NCI-H2196 (cell line): Measurements from ENCODE around the gene MACO1.
A peak's percentile ranks its signal among the peaks of the same experiment; 100 is the strongest.
"Not testable (repeated sequence)": the region's sequence is repeated elsewhere in the genome, so short reads cannot be mapped to it uniquely, and the experiment has no call there.

Experiments used
- DNase-seq: peaks from one replicate; lab custom pipeline; 2025; ENCODE audit not compliant: unreplicated experiment; lab: John Stamatoyannopoulos, UW

The MACO1 gene

DNA sequence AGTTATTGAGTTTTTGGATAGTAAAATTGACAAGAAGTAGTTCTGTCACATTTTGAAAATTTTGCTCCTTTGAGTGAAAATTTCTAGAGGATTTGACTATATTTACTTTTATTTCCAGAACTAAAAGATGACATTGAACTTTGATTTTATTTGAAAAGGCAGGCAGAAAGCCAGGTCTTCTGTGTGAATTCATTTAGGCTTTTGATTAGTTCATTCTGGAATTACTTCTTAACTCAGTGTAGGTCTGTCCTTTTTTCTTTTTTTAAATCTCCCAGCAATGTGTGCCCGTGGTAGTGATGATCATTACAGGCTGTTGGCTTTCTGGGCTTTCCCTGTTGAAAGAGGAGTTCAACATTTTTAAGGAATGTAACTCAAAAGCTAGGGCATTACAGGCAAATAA, 53.8 kb downstream of the MACO1 start:
- DNase-seq: no peak

GRCh38 chr1:25485536-25486411, 55.1 kb downstream of the MACO1 start:
- no peak for DNase-seq

DNA sequence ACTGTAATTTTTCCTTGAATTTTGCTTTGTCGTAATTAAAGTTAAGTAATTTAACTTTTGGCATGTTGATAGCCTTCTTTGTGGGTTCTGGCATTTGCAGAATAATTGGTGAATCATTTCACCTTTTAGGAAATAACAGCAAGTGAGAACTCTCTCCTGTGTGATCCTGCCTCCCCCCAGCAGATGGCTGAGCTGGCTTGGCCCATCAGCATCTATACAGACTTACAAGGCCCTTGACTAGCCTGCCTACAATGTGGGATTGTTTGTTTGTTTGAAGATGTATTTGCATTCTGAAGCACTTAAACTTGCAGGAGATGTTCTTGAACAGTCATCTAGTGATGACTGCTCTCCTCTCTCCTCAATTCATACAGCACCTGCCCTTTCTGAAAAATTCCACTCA, 55.9 kb downstream of the MACO1 start:
- DNase-seq: peak; percentile 25

GRCh38 chr1:25487628-25488027, 56.9 kb downstream of the MACO1 start:
- no peak for DNase-seq

DNA sequence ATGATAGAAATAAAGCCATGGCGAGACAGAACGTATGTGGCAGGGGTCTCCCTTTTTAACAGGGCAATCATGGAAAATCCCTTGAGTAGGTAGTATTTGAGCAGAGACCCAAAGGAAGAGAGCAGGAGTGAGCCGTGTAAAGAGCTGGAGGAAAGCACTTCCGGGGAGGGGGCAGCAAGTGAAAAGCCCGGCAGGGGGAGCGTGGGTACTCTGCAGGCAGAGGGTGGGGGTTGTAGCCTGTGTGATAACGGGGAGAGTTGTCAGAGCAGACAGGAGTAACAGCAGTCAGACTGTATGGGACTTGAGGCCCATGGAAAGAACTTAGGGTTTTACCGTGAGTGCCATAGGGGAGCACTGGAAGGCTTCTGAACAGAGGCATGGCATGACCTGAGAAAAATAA, 61.6 kb downstream of the MACO1 start:
- DNase-seq: no peak

DNA sequence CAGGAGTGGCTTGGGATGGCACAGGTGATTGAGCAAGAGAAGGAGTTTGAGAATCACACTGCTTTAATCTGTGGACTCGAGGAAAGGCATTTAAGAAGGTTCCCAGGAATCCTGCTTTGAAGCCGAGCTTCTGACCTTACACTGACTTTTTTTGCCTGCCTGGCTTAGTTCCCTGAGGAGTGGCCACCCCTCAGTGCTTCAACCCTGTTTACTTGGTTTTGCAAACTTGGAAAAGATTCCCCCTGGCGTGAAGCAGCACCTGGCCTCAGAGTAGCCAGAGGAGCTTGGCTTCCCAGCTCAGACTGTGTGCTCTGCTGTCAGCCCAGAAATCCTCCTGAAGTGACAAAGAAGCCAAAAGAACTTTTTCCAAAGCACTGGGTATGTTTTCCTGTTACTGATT, 64.3 kb downstream of the MACO1 start:
- no peak for DNase-seq

DNA sequence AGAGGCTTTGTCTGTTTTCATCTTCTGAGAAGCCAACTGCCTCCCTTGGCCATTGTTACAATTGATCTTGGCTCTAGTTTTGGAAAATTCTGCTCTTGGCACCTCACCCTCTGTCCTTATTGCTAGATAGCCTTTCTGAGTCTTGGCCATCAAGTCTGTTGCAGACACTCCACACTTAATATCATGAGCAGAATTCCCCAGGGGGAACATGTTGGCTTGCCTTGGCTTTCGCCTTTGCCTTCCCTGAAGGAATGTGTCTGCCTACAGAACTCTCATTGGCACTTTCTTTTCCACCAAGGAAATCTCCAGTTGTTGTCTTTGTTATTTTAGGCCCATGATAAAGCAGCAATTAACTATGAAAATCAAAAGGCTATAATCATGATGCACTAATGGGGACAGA, 70.0 kb downstream of the MACO1 start:
- no peak for DNase-seq

DNA sequence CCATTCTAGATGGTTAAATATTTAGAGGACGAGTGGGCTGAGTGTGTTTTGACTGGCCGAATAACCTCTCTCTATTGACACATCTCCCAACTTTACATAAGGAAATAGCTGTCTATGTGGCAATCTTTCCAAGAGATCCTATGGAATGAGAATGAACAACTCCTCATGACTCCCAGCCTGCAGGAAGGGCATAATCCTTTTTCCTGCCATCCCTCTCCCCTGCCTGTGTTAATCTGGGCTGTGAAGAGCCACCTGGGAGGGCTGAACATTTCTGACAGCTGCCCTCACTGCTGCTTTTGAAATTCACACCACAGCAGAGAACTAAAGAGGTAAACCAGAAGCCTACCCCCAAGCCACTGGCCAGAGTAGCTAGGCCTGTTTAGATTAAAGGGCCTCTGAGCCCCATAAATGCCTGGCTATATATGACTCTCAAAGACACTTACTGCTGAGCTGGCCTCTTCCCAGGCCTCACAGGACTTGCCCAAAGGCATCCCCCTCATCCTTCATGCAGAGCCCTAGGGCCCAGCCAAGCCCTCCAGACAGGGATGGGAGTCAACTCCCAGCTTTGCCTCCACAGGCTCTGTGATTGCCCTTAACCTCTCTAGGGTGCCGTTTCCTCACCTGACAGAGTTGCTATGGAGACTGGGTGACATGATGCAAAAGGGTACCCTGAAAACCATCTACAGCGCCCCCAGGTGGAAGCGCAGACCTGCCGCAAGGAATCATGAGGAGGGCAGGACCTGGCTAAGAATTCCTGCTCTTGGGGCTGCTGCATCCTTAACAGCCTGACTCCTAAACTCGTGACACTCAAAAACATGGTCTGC, 70.8 kb downstream of the MACO1 start:
- no peak for DNase-seq

- no peak for DNase-seq
These were observed 72.3 kb downstream of the MACO1 start for GRCh38 chr1:25502957-25503356.

DNA sequence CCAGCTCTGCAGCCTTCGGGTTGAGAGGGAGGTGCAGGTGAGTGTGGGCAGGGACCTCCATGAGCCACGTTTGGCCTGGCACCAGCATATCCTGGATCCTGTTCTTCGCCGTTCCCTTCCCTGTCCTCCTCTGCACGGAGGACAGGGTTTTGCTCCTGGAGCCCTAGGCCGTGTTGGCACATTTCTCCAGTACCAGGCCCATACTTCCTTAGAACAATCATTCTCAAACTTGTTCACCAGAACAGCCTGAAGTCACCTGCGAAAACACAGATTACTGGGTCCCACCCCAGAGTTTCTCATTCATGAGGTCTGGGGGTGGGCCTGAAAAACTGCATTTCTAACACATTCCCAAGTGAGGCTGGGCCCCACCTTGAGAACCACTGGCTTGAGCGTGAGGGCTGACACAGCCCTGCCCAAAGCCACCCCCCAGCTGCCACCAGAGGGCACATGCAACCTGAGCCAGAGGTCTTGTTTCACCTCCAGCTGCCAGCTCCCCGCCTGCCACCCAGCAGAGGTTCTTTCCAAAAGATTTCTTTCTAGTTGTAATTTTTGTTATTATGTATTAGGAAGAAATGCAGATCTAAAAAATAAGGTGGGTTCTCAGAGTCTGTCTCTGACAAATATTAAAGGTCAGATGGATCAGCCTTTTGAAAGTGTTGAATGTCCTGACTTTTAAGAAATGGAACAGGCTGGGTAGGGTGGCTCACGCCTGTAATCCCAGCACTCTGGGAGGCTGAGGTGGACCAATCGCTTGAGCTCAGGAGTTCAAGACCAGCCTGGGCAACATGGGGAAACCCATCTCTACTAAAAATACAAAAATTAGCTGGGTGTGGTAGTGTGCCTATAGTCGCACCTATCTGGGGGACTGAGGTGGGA, 73.1 kb downstream of the MACO1 start:
- peak; percentile 49 for DNase-seq

- DNase-seq: no peak
These were observed 74.3 kb downstream of the MACO1 start for GRCh38 chr1:25504706-25505595.

DNA sequence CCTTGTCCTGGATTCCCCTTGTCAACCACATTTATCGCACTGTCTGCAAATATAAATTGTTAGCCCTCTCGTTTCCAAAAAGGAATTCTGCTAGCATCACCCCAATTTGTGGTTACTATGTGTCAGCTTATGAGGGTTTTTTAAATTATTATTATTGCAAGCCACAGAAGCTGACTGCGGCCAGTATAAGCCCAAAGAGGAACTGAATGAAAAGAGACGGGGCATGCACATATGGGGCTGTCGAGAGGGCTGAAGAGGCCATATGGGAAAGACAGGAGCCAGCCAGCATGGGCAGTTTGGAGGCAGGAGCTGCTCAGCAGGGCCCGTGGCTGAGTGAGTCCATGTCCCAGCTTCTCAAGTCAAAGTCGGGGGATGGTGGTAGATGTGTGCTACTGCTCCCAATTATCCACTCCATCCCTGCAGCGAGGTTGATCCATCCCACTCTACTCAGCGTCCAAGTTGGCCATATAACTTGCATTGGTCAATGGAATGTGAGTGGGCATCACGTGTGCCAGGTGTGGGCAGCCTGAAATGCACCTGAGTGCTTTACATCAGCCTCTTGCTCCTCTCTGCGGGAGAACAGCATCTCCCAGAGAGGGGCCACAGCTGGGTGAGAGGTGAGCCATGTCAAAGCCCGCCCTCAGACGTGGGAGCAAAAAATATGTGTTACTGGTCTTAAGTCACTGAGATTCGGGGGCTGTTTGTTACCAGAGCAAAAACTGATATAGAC, 75.1 kb downstream of the MACO1 start:
- no peak for DNase-seq

- not testable (repeated sequence) for DNase-seq
These were observed 76.1 kb downstream of the MACO1 start for GRCh38 chr1:25506566-25507463.

- DNase-seq: no peak
These were observed 83.0 kb downstream of the MACO1 start for GRCh38 chr1:25513666-25514065.

DNA sequence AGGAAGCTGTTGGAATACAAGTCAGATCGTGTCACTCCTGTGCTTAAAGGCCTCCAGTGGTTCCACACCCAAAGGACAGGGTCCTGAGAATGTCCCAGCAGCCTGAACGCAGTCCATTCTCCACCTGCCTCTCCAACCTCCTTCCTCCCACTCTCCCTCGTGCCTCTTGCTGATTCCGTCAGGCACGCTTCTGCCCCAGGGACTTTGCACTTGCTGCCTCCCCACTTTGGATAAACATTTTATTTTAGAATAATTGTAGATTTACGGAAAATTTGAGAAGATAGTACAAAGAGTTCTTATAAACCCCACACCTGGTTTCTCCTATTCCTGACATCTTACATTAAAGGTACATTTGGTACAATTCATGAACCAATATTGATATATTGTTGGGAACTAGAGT, 84.3 kb downstream of the MACO1 start:
- DNase-seq: no peak

DNA sequence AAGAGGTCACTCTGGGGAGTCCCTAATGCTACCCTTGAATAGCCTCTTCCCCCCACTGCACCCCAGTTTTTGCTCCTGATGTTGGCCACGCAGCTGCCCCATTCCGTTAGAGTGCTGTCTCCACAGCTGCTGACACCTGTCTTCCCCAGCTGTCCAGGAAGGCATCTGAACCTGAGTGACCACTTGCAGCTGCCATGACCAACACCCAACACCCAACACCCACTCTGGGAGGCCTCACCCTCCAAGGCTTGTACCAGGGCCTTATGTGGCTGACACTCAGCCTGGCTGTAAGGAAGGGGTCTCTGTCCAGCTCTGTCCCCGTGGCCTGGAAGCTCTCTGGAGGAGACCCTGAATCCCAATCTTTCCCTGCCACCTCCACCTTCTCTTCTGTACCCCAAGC, 86.0 kb downstream of the MACO1 start:
- DNase-seq: no peak

DNA sequence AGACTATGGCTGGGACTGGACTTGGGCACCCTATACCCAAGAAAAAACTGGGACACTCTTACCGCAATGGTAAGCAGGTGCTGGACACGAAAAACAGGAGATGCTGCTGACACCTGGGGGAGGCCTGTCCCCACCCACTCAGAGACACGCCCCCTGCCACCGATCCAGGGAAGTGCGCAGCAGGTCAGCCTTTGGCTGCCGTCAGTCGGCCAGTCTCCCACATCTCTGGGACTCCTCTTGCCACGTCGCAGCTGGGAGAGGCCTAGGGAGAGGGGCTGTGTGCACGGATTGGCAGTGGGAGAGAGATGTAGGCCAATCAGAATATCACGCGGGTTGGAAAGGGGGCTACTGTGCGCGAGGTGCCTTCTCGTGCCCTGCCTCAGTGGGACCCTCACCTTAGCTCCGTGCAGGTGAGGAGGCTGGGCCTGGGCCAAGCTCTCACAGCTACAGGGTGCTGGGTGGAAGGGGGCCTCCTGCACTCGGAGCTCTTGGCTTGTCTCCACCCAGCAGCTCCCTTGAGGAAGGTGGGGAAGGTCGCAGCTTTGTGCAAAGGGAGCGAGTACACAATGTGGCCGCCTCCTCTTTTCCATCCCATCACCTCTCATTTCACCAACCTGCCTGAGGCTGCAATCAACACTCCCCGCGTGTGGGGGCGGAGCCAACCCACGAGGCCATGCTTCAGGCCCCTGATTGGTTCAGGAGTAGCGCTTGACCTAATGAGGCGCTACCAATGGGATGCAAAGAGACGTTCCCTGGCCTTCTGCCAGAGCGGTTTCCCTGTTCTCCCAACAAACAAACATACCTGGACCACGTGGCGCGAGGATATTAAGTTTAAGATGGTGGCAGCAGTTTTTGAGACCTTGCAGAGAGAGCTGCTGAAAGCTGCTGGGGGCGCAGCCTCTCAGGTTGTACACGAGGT, 87.0 kb downstream of the MACO1 start:
- DNase-seq: no peak

DNA sequence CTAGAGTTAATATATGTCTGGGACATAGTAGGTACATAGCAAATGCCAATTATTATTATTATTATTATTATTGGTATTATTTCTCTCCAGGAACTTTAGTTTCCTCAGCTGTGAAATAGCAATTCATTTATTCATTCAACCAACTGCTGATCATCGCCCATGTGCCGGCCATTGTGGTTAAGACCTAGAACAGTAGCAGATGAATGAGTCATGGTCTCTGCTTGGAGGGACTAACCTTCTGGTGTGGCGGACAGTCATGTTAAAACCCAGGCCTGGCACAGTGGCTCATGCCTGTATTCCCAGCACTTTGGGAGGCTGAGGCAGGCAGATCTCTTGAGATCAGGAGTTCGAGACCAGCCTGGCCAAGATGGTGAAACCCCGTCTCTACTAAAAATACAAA, 88.9 kb downstream of the MACO1 start:
- DNase-seq: no peak
